ENCODE results near the gene SERINC5.

SERINC5 gene

GRCh38 chr5:80181618-80182211 lies 74.1 kb downstream of the SERINC5 start:
- Histone ChIP-seq H2BK12ac (ENCODE audit: low read length) (no peak overlapping the region), H2BK15ac (ENCODE audit: low read length) (no peak overlapping the region), H3K27me3 (ENCODE audit: control insufficient read depth in 3 of 3, insufficient read depth in 3 of 3, low read depth in 1 of 3, low read length in 3 of 3) (peaks cover 0 to 19% (median 0%) of the 10 kb centered on the region in 3 experiments), H2BK120ac (ENCODE audit: low read depth, low read length) (no peak overlapping the region), H3K23ac (ENCODE audit: low read depth, low read length, poor library complexity) (no peak overlapping the region), H3K18ac (ENCODE audit: low read length) (no peak overlapping the region), H3K4me3 (ENCODE audit: low read length in 2 of 2) (no peak overlapping the region), H2BK5ac (ENCODE audit: low read length) (no peak overlapping the region), H3K4me1 (ENCODE audit: control insufficient read depth in 2 of 2, insufficient read depth in 1 of 2, low read depth in 1 of 2, low read length in 2 of 2) (peaks cover 2 to 32% of the 10 kb centered on the region in 2 donors), H3K9ac (ENCODE audit: low read depth, low read length, poor library complexity) (peak overlapping the region; percentile 22), H4K8ac (ENCODE audit: low read depth, low read length) (no peak overlapping the region), H3K4me2 (ENCODE audit: insufficient read depth, low read length, poor library complexity, severe bottlenecking) (no peak overlapping the region), H3K14ac (ENCODE audit: low read length) (no peak overlapping the region), H3K4ac (ENCODE audit: low read length) (no peak overlapping the region), H3K36me3 (replicated peaks in 1 of 2; ENCODE audit: control insufficient read depth in 2 of 2, insufficient read depth in 2 of 2, low read length in 2 of 2) (no peaks in the 10 kb centered on the region), H4K91ac (ENCODE audit: low read depth, low read length, poor library complexity) (no peak overlapping the region), H2AK5ac (ENCODE audit: low read depth, low read length) (no peak overlapping the region), H3K27ac (replicated peaks; ENCODE audit: low read length) (no peak overlapping the region), H2AFZ (ENCODE audit: low read length) (no peak overlapping the region), H3K9me3 (replicated peaks in 1 of 2; ENCODE audit: control insufficient read depth in 2 of 2, insufficient read depth in 1 of 2, low read depth in 1 of 2, low read length in 2 of 2) (no peaks in the 10 kb centered on the region), H3K79me1 (ENCODE audit: low read depth, low read length) (no peaks in the 10 kb centered on the region)
- no peak for DNase-seq (ENCODE audit: low spot score)
- no CpG with 5 or more reads among the region's 5 CpGs for WGBS, 2 donors (ENCODE audit: extremely low coverage in 2 of 2, insufficient read length in 2 of 2, insufficient replicate concordance in 1 of 2)

DNA sequence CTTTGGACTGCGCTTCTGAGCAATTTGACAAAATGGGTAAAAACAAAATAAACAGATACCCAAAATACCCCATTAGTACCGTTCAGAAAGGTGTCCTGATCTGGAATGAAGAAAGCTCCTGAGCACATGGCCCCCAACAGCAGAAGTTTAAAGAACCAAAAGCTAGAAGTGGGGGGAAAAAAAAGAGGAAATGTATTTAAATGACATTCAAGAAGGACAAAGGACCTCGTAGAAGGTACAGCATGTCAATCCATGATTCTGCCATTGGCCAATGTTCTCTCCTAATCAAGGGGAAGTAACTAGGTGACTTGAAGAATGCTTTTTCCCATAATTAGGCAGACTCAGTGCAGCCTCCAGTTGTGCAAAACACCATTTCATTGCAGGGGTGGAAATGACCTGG lies 78.6 kb downstream of the SERINC5 start:
- no peak overlapping the region for H2BK120ac ChIP-seq (ENCODE audit: low read depth, low read length)
- no peak overlapping the region for H2AFZ ChIP-seq (ENCODE audit: low read length)
- H2BK15ac ChIP-seq (ENCODE audit: low read length): no peak overlapping the region
- H3K4me2 ChIP-seq (ENCODE audit: insufficient read depth, low read length, poor library complexity, severe bottlenecking): no peak overlapping the region
- no peak overlapping the region for H4K8ac ChIP-seq (ENCODE audit: low read depth, low read length)
- H3K18ac ChIP-seq (ENCODE audit: low read length): no peak overlapping the region
- H4K91ac ChIP-seq (ENCODE audit: low read depth, low read length, poor library complexity): no peak overlapping the region
- H3K9ac ChIP-seq (ENCODE audit: low read depth, low read length, poor library complexity): no peak overlapping the region
- H3K27me3 ChIP-seq (ENCODE audit: control insufficient read depth in 3 of 3, insufficient read depth in 3 of 3, low read depth in 1 of 3, low read length in 3 of 3): no peaks in the 10 kb centered on the region
- no CpG with 5 or more reads among the region's 3 CpGs for WGBS, 2 donors (ENCODE audit: extremely low coverage in 2 of 2, insufficient read length in 2 of 2, insufficient replicate concordance in 1 of 2)
- H2AK5ac ChIP-seq (ENCODE audit: low read depth, low read length): no peak overlapping the region
- H2BK12ac ChIP-seq (ENCODE audit: low read length): no peak overlapping the region
- peaks cover 4 to 27% of the 10 kb centered on the region in 2 donors for H3K4me1 ChIP-seq (ENCODE audit: control insufficient read depth in 2 of 2, insufficient read depth in 1 of 2, low read depth in 1 of 2, low read length in 2 of 2)
- no peak overlapping the region for H3K4ac ChIP-seq (ENCODE audit: low read length)
- H3K23ac ChIP-seq (ENCODE audit: low read depth, low read length, poor library complexity): no peak overlapping the region
- no peak overlapping the region for H3K14ac ChIP-seq (ENCODE audit: low read length)
- H3K4me3 ChIP-seq (ENCODE audit: low read length in 2 of 2): no peak overlapping the region
- H3K36me3 ChIP-seq (replicated peaks in 1 of 2; ENCODE audit: control insufficient read depth in 2 of 2, insufficient read depth in 2 of 2, low read length in 2 of 2): peaks cover 0 to 2% of the 10 kb centered on the region in 2 donors
- no peak overlapping the region for H3K27ac ChIP-seq (replicated peaks; ENCODE audit: low read length)
- H2BK5ac ChIP-seq (ENCODE audit: low read length): no peak overlapping the region
- H3K9me3 ChIP-seq (replicated peaks in 1 of 2; ENCODE audit: control insufficient read depth in 2 of 2, insufficient read depth in 1 of 2, low read depth in 1 of 2, low read length in 2 of 2): no peaks in the 10 kb centered on the region
- DNase-seq (ENCODE audit: low spot score): no peak
- H3K79me1 ChIP-seq (ENCODE audit: low read depth, low read length): no peaks in the 10 kb centered on the region

DNA sequence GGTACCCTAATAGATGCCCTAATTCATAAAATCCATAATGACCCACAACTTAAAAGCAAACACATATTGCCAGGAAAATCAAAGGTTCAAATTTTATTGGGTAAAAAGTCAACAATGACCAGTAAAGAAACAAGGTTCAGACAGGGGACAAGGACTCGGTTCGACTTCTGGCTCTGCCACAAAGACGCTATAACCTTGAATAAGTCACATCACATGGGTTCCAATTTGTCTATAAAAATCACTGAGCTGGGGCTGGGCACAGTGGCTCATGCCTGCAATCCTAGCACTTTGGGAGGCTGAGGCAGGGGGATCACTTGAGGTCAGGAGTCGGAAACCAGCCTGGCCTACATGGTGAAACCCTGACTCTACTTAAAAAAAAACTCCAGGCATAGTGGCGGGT lies 80.5 kb downstream of the SERINC5 start:
- Histone ChIP-seq H2BK120ac (ENCODE audit: low read depth, low read length) (no peak overlapping the region), H2BK15ac (ENCODE audit: low read length) (no peak overlapping the region), H3K23ac (ENCODE audit: low read depth, low read length, poor library complexity) (no peak overlapping the region), H3K27ac (replicated peaks; ENCODE audit: low read length) (no peak overlapping the region), H4K91ac (ENCODE audit: low read depth, low read length, poor library complexity) (no peak overlapping the region), H3K4me2 (ENCODE audit: insufficient read depth, low read length, poor library complexity, severe bottlenecking) (no peak overlapping the region), H3K14ac (ENCODE audit: low read length) (no peak overlapping the region), H4K8ac (ENCODE audit: low read depth, low read length) (no peak overlapping the region), H3K4me3 (ENCODE audit: low read length in 2 of 2) (no peak overlapping the region), H2BK5ac (ENCODE audit: low read length) (no peak overlapping the region), H3K9me3 (replicated peaks in 1 of 2; ENCODE audit: control insufficient read depth in 2 of 2, insufficient read depth in 1 of 2, low read depth in 1 of 2, low read length in 2 of 2) (no peaks in the 10 kb centered on the region), H2BK12ac (ENCODE audit: low read length) (no peak overlapping the region), H3K36me3 (replicated peaks in 1 of 2; ENCODE audit: control insufficient read depth in 2 of 2, insufficient read depth in 2 of 2, low read length in 2 of 2) (peaks cover 0 to 4% of the 10 kb centered on the region in 2 donors), H3K27me3 (ENCODE audit: control insufficient read depth in 3 of 3, insufficient read depth in 3 of 3, low read depth in 1 of 3, low read length in 3 of 3) (no peaks in the 10 kb centered on the region), H3K9ac (ENCODE audit: low read depth, low read length, poor library complexity) (no peak overlapping the region), H3K4ac (ENCODE audit: low read length) (no peak overlapping the region), H3K18ac (ENCODE audit: low read length) (no peak overlapping the region), H2AFZ (ENCODE audit: low read length) (no peak overlapping the region), H3K4me1 (ENCODE audit: control insufficient read depth in 2 of 2, insufficient read depth in 1 of 2, low read depth in 1 of 2, low read length in 2 of 2) (peaks cover 4 to 15% of the 10 kb centered on the region in 2 donors), H3K79me1 (ENCODE audit: low read depth, low read length) (no peaks in the 10 kb centered on the region), H2AK5ac (ENCODE audit: low read depth, low read length) (no peak overlapping the region)
- no CpG with 5 or more reads among the region's 5 CpGs for WGBS, 2 donors (ENCODE audit: extremely low coverage in 2 of 2, insufficient read length in 2 of 2, insufficient replicate concordance in 1 of 2)
- DNase-seq (ENCODE audit: low spot score): no peak

GRCh38 chr5:80174790-80175189 lies 81.1 kb downstream of the SERINC5 start:
- WGBS, 2 donors (ENCODE audit: extremely low coverage in 2 of 2, insufficient read length in 2 of 2, insufficient replicate concordance in 1 of 2): no CpG with 5 or more reads among the region's 5 CpGs

More at GRCh38 chr5:80174790-80175189, 81.1 kb downstream of the SERINC5 start:
- H3K4me2 ChIP-seq (ENCODE audit: insufficient read depth, low read length, poor library complexity, severe bottlenecking): no peak overlapping the region
- H4K8ac ChIP-seq (ENCODE audit: low read depth, low read length): no peak overlapping the region
- no peaks in the 10 kb centered on the region for H3K79me1 ChIP-seq (ENCODE audit: low read depth, low read length)
- H3K9me3 ChIP-seq (replicated peaks in 1 of 2; ENCODE audit: control insufficient read depth in 2 of 2, insufficient read depth in 1 of 2, low read depth in 1 of 2, low read length in 2 of 2): no peaks in the 10 kb centered on the region
- H3K18ac ChIP-seq (ENCODE audit: low read length): no peak overlapping the region
- no peak overlapping the region for H2AFZ ChIP-seq (ENCODE audit: low read length)
- no peak overlapping the region for H3K27ac ChIP-seq (replicated peaks; ENCODE audit: low read length)
- H3K36me3 ChIP-seq (replicated peaks in 1 of 2; ENCODE audit: control insufficient read depth in 2 of 2, insufficient read depth in 2 of 2, low read length in 2 of 2): peaks cover 0 to 4% of the 10 kb centered on the region in 2 donors
- H2BK120ac ChIP-seq (ENCODE audit: low read depth, low read length): no peak overlapping the region
- no peak overlapping the region for H3K14ac ChIP-seq (ENCODE audit: low read length)
- H2BK5ac ChIP-seq (ENCODE audit: low read length): no peak overlapping the region
- no peak overlapping the region for H2BK15ac ChIP-seq (ENCODE audit: low read length)
- no peak overlapping the region for H3K4ac ChIP-seq (ENCODE audit: low read length)
- no peak overlapping the region for H3K23ac ChIP-seq (ENCODE audit: low read depth, low read length, poor library complexity)
- no peak overlapping the region for H2AK5ac ChIP-seq (ENCODE audit: low read depth, low read length)
- no peak for DNase-seq (ENCODE audit: low spot score)
- H3K27me3 ChIP-seq (ENCODE audit: control insufficient read depth in 3 of 3, insufficient read depth in 3 of 3, low read depth in 1 of 3, low read length in 3 of 3): no peaks in the 10 kb centered on the region
- no peak overlapping the region for H2BK12ac ChIP-seq (ENCODE audit: low read length)
- H4K91ac ChIP-seq (ENCODE audit: low read depth, low read length, poor library complexity): no peak overlapping the region
- no peak overlapping the region for H3K4me3 ChIP-seq (ENCODE audit: low read length in 2 of 2)
- no peak overlapping the region for H3K9ac ChIP-seq (ENCODE audit: low read depth, low read length, poor library complexity)
- peaks cover 4 to 15% of the 10 kb centered on the region in 2 donors for H3K4me1 ChIP-seq (ENCODE audit: control insufficient read depth in 2 of 2, insufficient read depth in 1 of 2, low read depth in 1 of 2, low read length in 2 of 2)

Measured in neuronal stem cell (in vitro differentiated cells).